A673 (cell line): Measurements from ENCODE around the gene UHRF1. TPM values are rescaled to one million over a fixed set of nuclear protein-coding genes. Genes with fewer than 3 reads are reported as not detected.
A peak's percentile ranks its signal among the peaks of the same experiment; 100 is the strongest.

Experiments used
- BruUV-seq: library from RNA; stranded (reverse); fragments of 400-500 nt; replicated peaks from 2 replicates; lab custom pipeline; 2021; lab: Mats Ljungman, UMichigan
- CTCF ChIA-PET: fragments of 300-600 bp; sonication (Branson Sonifier 250); formaldehyde crosslinking; loops from one replicate; lab custom pipeline; 2022; ENCODE audit warnings: antibody characterized with exemption; lab: Charles Lee
- POLR2A ChIA-PET: fragments of 300-600 bp; sonication (Branson Sonifier 250); formaldehyde crosslinking; loops from one replicate; lab custom pipeline; 2022; ENCODE audit warnings: antibody characterized with exemption; ENCODE audit not compliant: low non-redundant PET; lab: Charles Lee
- DNase-seq: peaks from one replicate; pipeline ENCODE4 v3.0.0-alpha.2; 2015; ENCODE audit warnings: low spot score
- H3K27ac ChIP-seq: fragments of 200-600 bp; sonication (generic); 2 replicates; pipeline ENCODE4 v1.5.1; 2016; ENCODE audit warnings: mixed run types, low read depth, mild to moderate bottlenecking, mixed read lengths, antibody characterized with exemption, low read length; ENCODE audit not compliant: poor library complexity, severe bottlenecking
- H3K27me3 ChIP-seq: fragments of 200-600 bp; sonication (generic); replicated peaks from 2 replicates; pipeline ENCODE4 v1.6.1; 2017; ENCODE audit warnings: mixed run types, low read depth, mild to moderate bottlenecking, mixed read lengths, antibody characterized with exemption, low read length; ENCODE audit not compliant: insufficient read depth, poor library complexity
- H3K36me3 ChIP-seq: fragments of 200-600 bp; sonication (generic); 2 replicates; pipeline ENCODE4 v1.6.1; 2016; ENCODE audit warnings: mixed run types, mild to moderate bottlenecking, mixed read lengths, antibody characterized with exemption, low read length; ENCODE audit not compliant: insufficient read depth, poor library complexity, severe bottlenecking
- H3K4me1 ChIP-seq: fragments of 200-600 bp; sonication (generic); 2 replicates; pipeline ENCODE4 v1.6.1; 2017; ENCODE audit warnings: mixed run types, mild to moderate bottlenecking, mixed read lengths, antibody characterized with exemption, low read length; ENCODE audit not compliant: insufficient read depth, poor library complexity, severe bottlenecking
- H3K4me3 ChIP-seq: fragments of 200-600 bp; sonication (generic); 2 replicates; pipeline ENCODE4 v1.5.1; 2016; ENCODE audit warnings: low read depth, mixed run types, mild to moderate bottlenecking, mixed read lengths, low read length; ENCODE audit not compliant: poor library complexity, severe bottlenecking
- H3K9me3 ChIP-seq: fragments of 200-600 bp; sonication (generic); 2 replicates; pipeline ENCODE4 v1.6.1; 2016; ENCODE audit warnings: mixed run types, low read depth, mild to moderate bottlenecking, mixed read lengths, antibody characterized with exemption, low read length; ENCODE audit not compliant: poor library complexity, severe bottlenecking
- EZH2 ChIP-seq: fragments of 200-600 bp; sonication (generic); IDR thresholded peaks from 2 replicates; pipeline ENCODE4 v1.6.1; 2017; ENCODE audit warnings: borderline replicate concordance, low read depth, mild to moderate bottlenecking, mixed read lengths, antibody characterized with exemption, low read length; ENCODE audit not compliant: poor library complexity, severe bottlenecking
- intact Hi-C: fragments of 100-400 bp; cut with micrococcal nuclease; formaldehyde crosslinking; loops from one replicate; pipeline ENCODE4 v1.10.0; 2022; ENCODE audit not compliant: unreplicated experiment
- total RNA-seq: library from RNA; stranded (reverse); gene quantifications from 2 replicates; pipeline ENCODE4 v1.2.3, GENCODE V29; 2021
- TF ChIP-seq, protein P1 (sequence below): fragments of 300-800, 200-600 bp; sonication (generic); conservative IDR thresholded peaks from 2 replicates; pipeline ENCODE4 v1.5.1; 2017; ENCODE audit warnings: low read depth, mild to moderate bottlenecking, antibody characterized with exemption, low read length, moderate library complexity, mixed read lengths

The UHRF1 gene
- total RNA-seq, 1 experiment from 2014 or later, result 203 TPM

GRCh38 chr19:4970558-4971423 is 61.5 kb downstream of the UHRF1 start:
- POLR2A ChIA-PET, result no interaction called here
- intact Hi-C loops, result no loop called here
- H3K36me3 ChIP-seq, result no peaks in the 10 kb centered on the region
- BruUV-seq, result no TSS peak
- peak; percentile 26 for DNase-seq
- peaks cover 14% of the 10 kb centered on the region for H3K4me1 ChIP-seq
- peak overlapping the region; percentile 76 for H3K4me3 ChIP-seq
- CTCF ChIA-PET, result interaction anchor here (0.6 to 1.1 kb wide), 2 partner anchors 47 to 60 kb away, joined by 4 to 6 read pairs; no protein-coding TSS in a partner anchor
- H3K9me3 ChIP-seq, result no peaks in the 10 kb centered on the region
- no peaks in the 10 kb centered on the region for H3K27me3 ChIP-seq
- no peak for TF ChIP-seq EZH2
- TF ChIP-seq, protein P1, sequence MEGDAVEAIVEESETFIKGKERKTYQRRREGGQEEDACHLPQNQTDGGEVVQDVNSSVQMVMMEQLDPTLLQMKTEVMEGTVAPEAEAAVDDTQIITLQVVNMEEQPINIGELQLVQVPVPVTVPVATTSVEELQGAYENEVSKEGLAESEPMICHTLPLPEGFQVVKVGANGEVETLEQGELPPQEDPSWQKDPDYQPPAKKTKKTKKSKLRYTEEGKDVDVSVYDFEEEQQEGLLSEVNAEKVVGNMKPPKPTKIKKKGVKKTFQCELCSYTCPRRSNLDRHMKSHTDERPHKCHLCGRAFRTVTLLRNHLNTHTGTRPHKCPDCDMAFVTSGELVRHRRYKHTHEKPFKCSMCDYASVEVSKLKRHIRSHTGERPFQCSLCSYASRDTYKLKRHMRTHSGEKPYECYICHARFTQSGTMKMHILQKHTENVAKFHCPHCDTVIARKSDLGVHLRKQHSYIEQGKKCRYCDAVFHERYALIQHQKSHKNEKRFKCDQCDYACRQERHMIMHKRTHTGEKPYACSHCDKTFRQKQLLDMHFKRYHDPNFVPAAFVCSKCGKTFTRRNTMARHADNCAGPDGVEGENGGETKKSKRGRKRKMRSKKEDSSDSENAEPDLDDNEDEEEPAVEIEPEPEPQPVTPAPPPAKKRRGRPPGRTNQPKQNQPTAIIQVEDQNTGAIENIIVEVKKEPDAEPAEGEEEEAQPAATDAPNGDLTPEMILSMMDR, result no peak
- peak overlapping the region; percentile 61 for H3K27ac ChIP-seq

- intact Hi-C loops, result no loop called here
- Histone ChIP-seq H3K9me3 (no peaks in the 10 kb centered on the region), H3K27me3 (no peaks in the 10 kb centered on the region), H3K36me3 (no peaks in the 10 kb centered on the region), H3K4me1 (peaks cover 14% of the 10 kb centered on the region), H3K4me3 (peak overlapping the region; percentile 76), H3K27ac (no peak overlapping the region)
- peak; percentile 40 for DNase-seq
- ChIA-PET CTCF (no interaction called here), POLR2A (no interaction called here)
- no TSS peak for BruUV-seq
- TF ChIP-seq EZH2, result no peak
- TF ChIP-seq, protein P1, result no peak
Observed at GRCh38 chr19:4971424-4971793, 62.1 kb downstream of the UHRF1 start.

DNA sequence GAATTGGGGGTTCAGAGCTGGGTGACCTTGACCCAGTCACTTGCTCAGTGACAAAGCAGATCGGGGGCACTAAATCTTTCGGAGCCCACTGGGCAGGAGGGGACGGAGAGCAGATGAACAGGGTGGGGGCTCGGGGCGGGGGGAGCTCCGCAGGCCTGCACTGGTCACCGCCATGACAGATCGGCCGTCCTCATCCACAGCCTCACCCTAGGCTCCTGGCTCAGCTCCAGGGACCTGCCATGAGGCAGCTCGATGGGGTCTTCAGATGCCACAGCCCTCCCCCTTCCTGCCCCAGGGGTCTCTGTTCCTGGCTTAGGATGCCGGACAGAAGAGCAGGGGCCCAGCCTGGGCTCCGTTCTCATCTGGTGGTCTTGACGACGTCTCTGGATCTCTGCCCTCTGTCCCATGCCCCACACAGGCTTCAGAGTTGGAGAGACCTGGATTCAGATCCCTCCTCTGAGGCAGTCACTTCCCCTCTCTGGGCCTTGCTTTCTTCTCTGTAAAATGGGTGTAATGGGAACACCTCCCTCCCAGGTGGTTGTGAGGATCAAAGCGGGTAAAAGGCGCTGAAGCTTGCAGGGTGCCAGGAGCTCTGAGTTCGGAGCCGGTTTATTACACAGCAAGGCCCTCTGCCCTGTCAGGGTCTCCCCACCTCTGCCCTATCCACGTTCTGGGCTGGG is 62.7 kb downstream of the UHRF1 start:
- no peak overlapping the region for H3K4me3 ChIP-seq
- TF ChIP-seq EZH2, result no peak
- TF ChIP-seq, protein P1, result no peak
- intact Hi-C loops, result no loop called here
- H3K27ac ChIP-seq, result no peak overlapping the region
- DNase-seq, result no peak
- no TSS peak for BruUV-seq
- H3K27me3 ChIP-seq, result no peaks in the 10 kb centered on the region
- H3K36me3 ChIP-seq, result no peaks in the 10 kb centered on the region
- H3K9me3 ChIP-seq, result no peaks in the 10 kb centered on the region
- H3K4me1 ChIP-seq, result peaks cover 14% of the 10 kb centered on the region
- ChIA-PET CTCF (no interaction called here), POLR2A (no interaction called here)
